GM10266 (cell line): ENCODE data around the gene DHDH.
"Not testable (repeated sequence)": the region's sequence is repeated elsewhere in the genome, so short reads cannot be mapped to it uniquely, and the experiment has no call there.

ENCODE experiments used
- DNase-seq: peaks from one replicate; pipeline ENCODE4 v3.0.0; 2012; ENCODE audit errors: extremely low spot score
- CTCF ChIP-seq: IDR thresholded peaks from 2 replicates; pipeline ENCODE4 v1.5.1; 2012; ENCODE audit warnings: mild to moderate bottlenecking, low read depth; ENCODE audit not compliant: control insufficient read depth, insufficient read depth; ENCODE audit errors: missing control alignments

Gene DHDH

GRCh38 chr19:48907671-48908070 is 25.8 kb upstream of the DHDH start:
- DNase-seq: no peak
- no peak for TF ChIP-seq CTCF

- DNase-seq: not testable (repeated sequence)
Measured at GRCh38 chr19:48909424-48910077, 23.9 kb upstream of the DHDH start.

- no peak for TF ChIP-seq CTCF
Measured at GRCh38 chr19:48910803-48911202, 22.7 kb upstream of the DHDH start.

GRCh38 chr19:48913114-48913889 is 20.2 kb upstream of the DHDH start:
- DNase-seq: no peak
- no peak for TF ChIP-seq CTCF

More at GRCh38 chr19:48910803-48911202, 22.7 kb upstream of the DHDH start:
- no peak for DNase-seq

- no peak for DNase-seq
- TF ChIP-seq CTCF: no peak
Measured at GRCh38 chr19:48914181-48914580, 19.3 kb upstream of the DHDH start.

GRCh38 chr19:48915757-48916156 is 17.7 kb upstream of the DHDH start:
- no peak for DNase-seq
- TF ChIP-seq CTCF: no peak

- no peak for TF ChIP-seq CTCF
Measured at GRCh38 chr19:48918071-48918470, 15.4 kb upstream of the DHDH start.

More at GRCh38 chr19:48918071-48918470, 15.4 kb upstream of the DHDH start:
- no peak for DNase-seq
